ENCODE measurements around the gene PSMC3. TPM values are rescaled to one million over a fixed set of nuclear protein-coding genes. Genes with fewer than 3 reads are reported as not detected.

PSMC3 gene
- total and polyA plus RNA-seq, 9 of the 15 experiments (the other 6 are each of a cell fraction or from before 2014, with no cell fraction given): 44.3 to 324 (median 240) TPM

DNA sequence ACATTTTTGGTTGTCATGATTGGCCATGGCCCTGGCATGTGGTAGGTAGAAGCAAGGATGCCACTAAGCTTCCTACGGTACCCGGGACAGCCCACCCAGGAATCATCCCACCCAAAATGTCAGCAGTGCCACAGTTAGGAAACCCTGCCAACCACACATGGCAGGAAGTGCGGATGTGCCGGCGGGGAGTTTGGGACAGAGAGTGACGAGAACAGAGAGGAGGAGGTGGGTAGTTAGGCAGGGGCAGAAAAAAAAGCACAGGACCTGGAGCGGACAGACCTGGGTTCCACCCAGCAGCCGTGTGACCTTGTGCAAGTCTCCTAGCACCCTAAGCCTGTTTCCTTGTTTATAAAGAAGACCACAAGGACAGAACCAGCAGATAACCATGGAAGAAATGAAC is 51.2 kb downstream of the PSMC3 start:
- no peaks in the 10 kb centered on the region for H3K27me3 ChIP-seq (ENCODE audit: control insufficient read depth in 2 of 2, insufficient read depth in 2 of 2, low read length in 2 of 2)
- H3K9me3 ChIP-seq (replicated peaks; ENCODE audit: control insufficient read depth, insufficient read depth, low read depth, low read length): no peaks in the 10 kb centered on the region
- WGBS (ENCODE audit: insufficient coverage, low coverage, missing lambda C conversion rate): 91% methylated on average over 7 of the region's 8 CpGs
- POLR2A ChIA-PET: interaction anchor here (0.6 to 1.5 kb wide), 4 partner anchors 11 to 181 kb away, joined by 3 to 6 read pairs (median 4); no protein-coding TSS in a partner anchor
- CTCF ChIA-PET (ENCODE audit: low intra/inter-chr PET ratio): interaction anchor here (1.2 to 1.9 kb wide), 3 partner anchors 33 to 242 kb away, joined by 5 to 6 read pairs (median 5); partner anchors contain the start of gene SLC39A13
- H3K9ac ChIP-seq (ENCODE audit: insufficient read depth in 1 of 2, low read depth in 2 of 2, low read length in 2 of 2): no peak overlapping the region; a peak in 1 of 4 replicates
- H3K4me3 ChIP-seq: no peak overlapping the region
- no peak overlapping the region for H3K4me2 ChIP-seq (ENCODE audit: insufficient read depth, low read length)
- intact Hi-C loops (cut with micrococcal nuclease): loop anchor here (10.0 kb wide), 1 partner anchor 240 kb away; no protein-coding TSS in a partner anchor
- H2AFZ ChIP-seq (ENCODE audit: low read depth, low read length): no peak overlapping the region
- FAIRE-seq: no peak
- H3K27ac ChIP-seq (ENCODE audit: extremely low read depth, low read depth, low read length): no peak overlapping the region
- peaks cover 15% of the 10 kb centered on the region; the same call in 1 of the 3 replicates for H3K36me3 ChIP-seq (ENCODE audit: control insufficient read depth, insufficient read depth, low read length)
- H3K4me1 ChIP-seq (replicated peaks in 1 of 2; ENCODE audit: control insufficient read depth in 2 of 2, insufficient read depth in 2 of 2, low read length in 2 of 2): peaks cover 37 to 52% of the 10 kb centered on the region in 2 experiments
- peaks cover 26% of the 10 kb centered on the region for H3K79me2 ChIP-seq (ENCODE audit: control insufficient read depth, insufficient read depth, low read length)
- no peaks in the 10 kb centered on the region for H4K20me1 ChIP-seq (replicated peaks; ENCODE audit: control insufficient read depth, insufficient read depth, low read length)
- no peak for ATAC-seq
- in situ Hi-C loops (cut with MboI): no loop called here
- BruUV-seq (replicated peaks): no TSS peak
- no peaks in the 10 kb centered on the region for H3K9me1 ChIP-seq (ENCODE audit: control insufficient read depth, insufficient read depth, low read length)
- no peak for DNase-seq (ENCODE audit: extremely low read depth in 1 of 4, low spot score in 3 of 4)
- TF ChIP-seq, protein P1, sequence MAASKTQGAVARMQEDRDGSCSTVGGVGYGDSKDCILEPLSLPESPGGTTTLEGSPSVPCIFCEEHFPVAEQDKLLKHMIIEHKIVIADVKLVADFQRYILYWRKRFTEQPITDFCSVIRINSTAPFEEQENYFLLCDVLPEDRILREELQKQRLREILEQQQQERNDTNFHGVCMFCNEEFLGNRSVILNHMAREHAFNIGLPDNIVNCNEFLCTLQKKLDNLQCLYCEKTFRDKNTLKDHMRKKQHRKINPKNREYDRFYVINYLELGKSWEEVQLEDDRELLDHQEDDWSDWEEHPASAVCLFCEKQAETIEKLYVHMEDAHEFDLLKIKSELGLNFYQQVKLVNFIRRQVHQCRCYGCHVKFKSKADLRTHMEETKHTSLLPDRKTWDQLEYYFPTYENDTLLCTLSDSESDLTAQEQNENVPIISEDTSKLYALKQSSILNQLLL (CRISPR knock-in tag; IDR thresholded peaks at IDR 0.05; ENCODE audit: borderline replicate concordance): no peak
- TF ChIP-seq ZNF232 (CRISPR knock-in tag; IDR thresholded peaks at IDR 0.05) (no peak), YBX1 (IDR thresholded peaks at IDR 0.05) (no peak), ZNF384 (IDR thresholded peaks at IDR 0.05; ENCODE audit: low read depth, low read length) (no peak), MYNN (IDR thresholded peaks at IDR 0.05) (no peak), MYNN (CRISPR knock-in tag; IDR thresholded peaks at IDR 0.05) (no peak), SETDB1 (IDR thresholded peaks at IDR 0.05; ENCODE audit: low read length) (no peak)
- TF ChIP-seq, protein P2, sequence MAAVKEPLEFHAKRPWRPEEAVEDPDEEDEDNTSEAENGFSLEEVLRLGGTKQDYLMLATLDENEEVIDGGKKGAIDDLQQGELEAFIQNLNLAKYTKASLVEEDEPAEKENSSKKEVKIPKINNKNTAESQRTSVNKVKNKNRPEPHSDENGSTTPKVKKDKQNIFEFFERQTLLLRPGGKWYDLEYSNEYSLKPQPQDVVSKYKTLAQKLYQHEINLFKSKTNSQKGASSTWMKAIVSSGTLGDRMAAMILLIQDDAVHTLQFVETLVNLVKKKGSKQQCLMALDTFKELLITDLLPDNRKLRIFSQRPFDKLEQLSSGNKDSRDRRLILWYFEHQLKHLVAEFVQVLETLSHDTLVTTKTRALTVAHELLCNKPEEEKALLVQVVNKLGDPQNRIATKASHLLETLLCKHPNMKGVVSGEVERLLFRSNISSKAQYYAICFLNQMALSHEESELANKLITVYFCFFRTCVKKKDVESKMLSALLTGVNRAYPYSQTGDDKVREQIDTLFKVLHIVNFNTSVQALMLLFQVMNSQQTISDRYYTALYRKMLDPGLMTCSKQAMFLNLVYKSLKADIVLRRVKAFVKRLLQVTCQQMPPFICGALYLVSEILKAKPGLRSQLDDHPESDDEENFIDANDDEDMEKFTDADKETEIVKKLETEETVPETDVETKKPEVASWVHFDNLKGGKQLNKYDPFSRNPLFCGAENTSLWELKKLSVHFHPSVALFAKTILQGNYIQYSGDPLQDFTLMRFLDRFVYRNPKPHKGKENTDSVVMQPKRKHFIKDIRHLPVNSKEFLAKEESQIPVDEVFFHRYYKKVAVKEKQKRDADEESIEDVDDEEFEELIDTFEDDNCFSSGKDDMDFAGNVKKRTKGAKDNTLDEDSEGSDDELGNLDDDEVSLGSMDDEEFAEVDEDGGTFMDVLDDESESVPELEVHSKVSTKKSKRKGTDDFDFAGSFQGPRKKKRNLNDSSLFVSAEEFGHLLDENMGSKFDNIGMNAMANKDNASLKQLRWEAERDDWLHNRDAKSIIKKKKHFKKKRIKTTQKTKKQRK (IDR thresholded peaks at IDR 0.05; ENCODE audit: borderline replicate concordance, low read depth, low read length): no peak
- TF ChIP-seq, protein P3, sequence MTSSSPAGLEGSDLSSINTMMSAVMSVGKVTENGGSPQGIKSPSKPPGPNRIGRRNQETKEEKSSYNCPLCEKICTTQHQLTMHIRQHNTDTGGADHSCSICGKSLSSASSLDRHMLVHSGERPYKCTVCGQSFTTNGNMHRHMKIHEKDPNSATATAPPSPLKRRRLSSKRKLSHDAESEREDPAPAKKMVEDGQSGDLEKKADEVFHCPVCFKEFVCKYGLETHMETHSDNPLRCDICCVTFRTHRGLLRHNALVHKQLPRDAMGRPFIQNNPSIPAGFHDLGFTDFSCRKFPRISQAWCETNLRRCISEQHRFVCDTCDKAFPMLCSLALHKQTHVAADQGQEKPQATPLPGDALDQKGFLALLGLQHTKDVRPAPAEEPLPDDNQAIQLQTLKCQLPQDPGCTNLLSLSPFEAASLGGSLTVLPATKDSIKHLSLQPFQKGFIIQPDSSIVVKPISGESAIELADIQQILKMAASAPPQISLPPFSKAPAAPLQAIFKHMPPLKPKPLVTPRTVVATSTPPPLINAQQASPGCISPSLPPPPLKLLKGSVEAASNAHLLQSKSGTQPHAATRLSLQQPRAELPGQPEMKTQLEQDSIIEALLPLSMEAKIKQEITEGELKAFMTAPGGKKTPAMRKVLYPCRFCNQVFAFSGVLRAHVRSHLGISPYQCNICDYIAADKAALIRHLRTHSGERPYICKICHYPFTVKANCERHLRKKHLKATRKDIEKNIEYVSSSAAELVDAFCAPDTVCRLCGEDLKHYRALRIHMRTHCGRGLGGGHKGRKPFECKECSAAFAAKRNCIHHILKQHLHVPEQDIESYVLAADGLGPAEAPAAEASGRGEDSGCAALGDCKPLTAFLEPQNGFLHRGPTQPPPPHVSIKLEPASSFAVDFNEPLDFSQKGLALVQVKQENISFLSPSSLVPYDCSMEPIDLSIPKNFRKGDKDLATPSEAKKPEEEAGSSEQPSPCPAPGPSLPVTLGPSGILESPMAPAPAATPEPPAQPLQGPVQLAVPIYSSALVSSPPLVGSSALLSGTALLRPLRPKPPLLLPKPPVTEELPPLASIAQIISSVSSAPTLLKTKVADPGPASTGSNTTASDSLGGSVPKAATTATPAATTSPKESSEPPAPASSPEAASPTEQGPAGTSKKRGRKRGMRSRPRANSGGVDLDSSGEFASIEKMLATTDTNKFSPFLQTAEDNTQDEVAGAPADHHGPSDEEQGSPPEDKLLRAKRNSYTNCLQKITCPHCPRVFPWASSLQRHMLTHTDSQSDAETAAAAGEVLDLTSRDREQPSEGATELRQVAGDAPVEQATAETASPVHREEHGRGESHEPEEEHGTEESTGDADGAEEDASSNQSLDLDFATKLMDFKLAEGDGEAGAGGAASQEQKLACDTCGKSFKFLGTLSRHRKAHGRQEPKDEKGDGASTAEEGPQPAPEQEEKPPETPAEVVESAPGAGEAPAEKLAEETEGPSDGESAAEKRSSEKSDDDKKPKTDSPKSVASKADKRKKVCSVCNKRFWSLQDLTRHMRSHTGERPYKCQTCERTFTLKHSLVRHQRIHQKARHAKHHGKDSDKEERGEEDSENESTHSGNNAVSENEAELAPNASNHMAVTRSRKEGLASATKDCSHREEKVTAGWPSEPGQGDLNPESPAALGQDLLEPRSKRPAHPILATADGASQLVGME (CRISPR knock-in tag; IDR thresholded peaks at IDR 0.05): no peak
- TF ChIP-seq, protein P4, sequence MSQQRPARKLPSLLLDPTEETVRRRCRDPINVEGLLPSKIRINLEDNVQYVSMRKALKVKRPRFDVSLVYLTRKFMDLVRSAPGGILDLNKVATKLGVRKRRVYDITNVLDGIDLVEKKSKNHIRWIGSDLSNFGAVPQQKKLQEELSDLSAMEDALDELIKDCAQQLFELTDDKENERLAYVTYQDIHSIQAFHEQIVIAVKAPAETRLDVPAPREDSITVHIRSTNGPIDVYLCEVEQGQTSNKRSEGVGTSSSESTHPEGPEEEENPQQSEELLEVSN (IDR thresholded peaks at IDR 0.05; ENCODE audit: borderline replicate concordance in 1 of 2, extremely low read depth in 1 of 2, insufficient read depth in 1 of 2, insufficient read length in 1 of 2, low read depth in 1 of 2, low read length in 1 of 2, poor library complexity in 1 of 2, severe bottlenecking in 1 of 2): no peak
